Body of pancreas (tissue), 4 donors: ENCODE results near the gene TOMM70. TPM values are rescaled to one million over a fixed set of nuclear protein-coding genes. Genes with fewer than 3 reads are reported as not detected.

ENCODE experiments used
- ATAC-seq: fragments of 150-250 bp; one replicate; pipeline ENCODE4 v1.9.1; 2016
- DNase-seq, 4 donors: peaks; one replicate each; pipeline ENCODE4 v3.0.0-alpha.2; 2019
- H3K27ac ChIP-seq, 4 donors: fragments of 200-600 bp; sonication (generic); 1 replicate in 3 of 4; 2 replicates in 1 of 4; pipeline versions ENCODE4 v1.5.1 to v1.6.1; 2016 to 2019; ENCODE audit warnings: mild to moderate bottlenecking in 1 of 4, mixed read lengths in 1 of 4, moderate library complexity in 1 of 4
- H3K27me3 ChIP-seq, 2 donors: fragments of 200-600 bp; sonication (generic); one replicate each; pipeline ENCODE4 v1.6.0; 2016; ENCODE audit warnings: mild to moderate bottlenecking in 1 of 2
- H3K36me3 ChIP-seq, 2 donors: fragments of 200-600 bp; sonication (generic); replicated peaks in 1 of 2; 2 replicates each; pipeline ENCODE4 v1.5.1; 2016; ENCODE audit warnings: low read depth in 2 of 2; ENCODE audit not compliant: insufficient read depth in 1 of 2
- H3K4me1 ChIP-seq: fragments of 200-600 bp; sonication (generic); one replicate; pipeline ENCODE4 v1.6.0; 2016
- H3K4me3 ChIP-seq, 2 donors: fragments of 200-600 bp; sonication (generic); 1 replicate in 1 of 2; 2 replicates in 1 of 2; pipeline ENCODE4 v1.5.1; 2016 to 2019
- H3K9me3 ChIP-seq, 3 donors: fragments of 200-600 bp; sonication (generic); 1 replicate in 2 of 3; 2 replicates in 1 of 3; pipeline ENCODE4 v1.5.1; 2016
- POLR2A ChIP-seq, 3 donors: fragments of 450-650 bp; IDR thresholded peaks; one replicate each; pipeline ENCODE4 v1.6.1; 2016; ENCODE audit warnings: antibody characterized with exemption in 3 of 3, mild to moderate bottlenecking in 2 of 3
- WGBS, 2 donors: methylation state at CpG; one replicate each; pipeline ENCODE4 v1.1.5; 2017; 5-methylcytosine and 5-hydroxymethylcytosine counted together
- intact Hi-C: fragments of 100-400 bp; cut with DNase I; formaldehyde crosslinking; loops from one replicate; pipeline ENCODE4 v1.15.1; 2023
- total RNA-seq, 2 donors: library from RNA; depleted of rRNA; stranded (reverse); fragments of >200 nt; gene quantifications; one replicate each; pipeline ENCODE4 v1.1.0, GENCODE V29; 2016
- TF ChIP-seq, protein P1 (sequence below), 7 experiments: fragments of 450-650 bp in 4 of 7; fragments of 200-600 bp in 3 of 7; sonication (generic) in 3 of 7; IDR thresholded peaks; one replicate each; pipeline ENCODE4 v1.5.1; 2016 to 2019; ENCODE audit warnings: antibody characterized with exemption in 7 of 7

Gene TOMM70
- total RNA-seq, 2 donors from 2014 or later, result 17.1 to 25.9 TPM

DNA sequence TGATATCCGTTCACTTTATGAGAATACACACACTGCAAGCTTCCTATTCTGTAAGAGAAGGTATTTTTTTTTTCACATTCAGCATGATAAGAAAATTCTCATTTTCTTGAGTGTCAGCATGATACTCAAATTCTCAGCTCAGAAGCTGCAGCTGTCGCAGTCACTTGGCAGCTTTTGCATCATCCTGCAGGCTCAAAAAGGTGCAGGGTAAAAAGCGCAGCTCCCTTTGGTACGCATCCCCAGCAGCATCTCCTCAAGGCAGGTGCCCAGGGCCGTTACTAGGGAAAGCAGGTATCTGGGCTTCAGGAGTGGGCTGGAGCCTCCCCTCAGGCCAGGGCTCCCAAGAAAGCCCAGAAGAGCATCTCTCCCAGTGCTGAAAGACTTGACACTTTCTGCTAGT lies 22.7 kb upstream of the TOMM70 start:
- intact Hi-C loops, result no loop called here
- H3K36me3 ChIP-seq, result no peaks in the 10 kb centered on the region
- H3K27ac ChIP-seq, result no peak overlapping the region
- 93 to 98% methylated on average over 5 of the region's 5 CpGs for WGBS, 2 donors
- H3K9me3 ChIP-seq, result no peaks in the 10 kb centered on the region
- DNase-seq, result no peak
- H3K4me3 ChIP-seq, result no peak overlapping the region
- H3K4me1 ChIP-seq, result peaks cover 25% of the 10 kb centered on the region
- no peaks in the 10 kb centered on the region for H3K27me3 ChIP-seq
- ATAC-seq, result no peak
- TF ChIP-seq, protein P1, sequence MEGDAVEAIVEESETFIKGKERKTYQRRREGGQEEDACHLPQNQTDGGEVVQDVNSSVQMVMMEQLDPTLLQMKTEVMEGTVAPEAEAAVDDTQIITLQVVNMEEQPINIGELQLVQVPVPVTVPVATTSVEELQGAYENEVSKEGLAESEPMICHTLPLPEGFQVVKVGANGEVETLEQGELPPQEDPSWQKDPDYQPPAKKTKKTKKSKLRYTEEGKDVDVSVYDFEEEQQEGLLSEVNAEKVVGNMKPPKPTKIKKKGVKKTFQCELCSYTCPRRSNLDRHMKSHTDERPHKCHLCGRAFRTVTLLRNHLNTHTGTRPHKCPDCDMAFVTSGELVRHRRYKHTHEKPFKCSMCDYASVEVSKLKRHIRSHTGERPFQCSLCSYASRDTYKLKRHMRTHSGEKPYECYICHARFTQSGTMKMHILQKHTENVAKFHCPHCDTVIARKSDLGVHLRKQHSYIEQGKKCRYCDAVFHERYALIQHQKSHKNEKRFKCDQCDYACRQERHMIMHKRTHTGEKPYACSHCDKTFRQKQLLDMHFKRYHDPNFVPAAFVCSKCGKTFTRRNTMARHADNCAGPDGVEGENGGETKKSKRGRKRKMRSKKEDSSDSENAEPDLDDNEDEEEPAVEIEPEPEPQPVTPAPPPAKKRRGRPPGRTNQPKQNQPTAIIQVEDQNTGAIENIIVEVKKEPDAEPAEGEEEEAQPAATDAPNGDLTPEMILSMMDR (IDR thresholded peaks at IDR 0.05), result no peak
- no peak for TF ChIP-seq POLR2A (IDR thresholded peaks at IDR 0.05)

DNA sequence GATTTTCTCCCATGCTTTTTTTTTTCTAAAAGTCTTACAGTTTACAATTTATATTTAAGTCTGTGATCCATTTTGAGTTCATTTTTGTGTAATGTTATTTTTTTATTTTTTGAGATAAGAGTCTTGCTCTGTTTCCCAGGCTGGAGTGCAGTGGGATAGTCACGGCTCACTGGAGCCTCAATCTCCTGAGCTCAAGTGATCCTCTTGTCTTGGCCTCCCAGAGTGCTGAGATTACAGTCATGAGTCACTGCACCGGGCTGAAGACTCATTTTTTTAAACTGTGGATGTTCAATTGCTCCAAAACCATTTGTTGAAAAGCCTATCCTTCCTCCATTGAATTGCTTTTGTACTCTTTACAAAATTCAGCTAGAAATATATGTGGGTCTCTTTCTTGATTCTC lies 20.0 kb upstream of the TOMM70 start:
- TF ChIP-seq POLR2A (IDR thresholded peaks at IDR 0.05), result no peak
- TF ChIP-seq, protein P1 (IDR thresholded peaks at IDR 0.05), result no peak
- no peaks in the 10 kb centered on the region for H3K36me3 ChIP-seq
- H3K4me3 ChIP-seq, result no peak overlapping the region
- DNase-seq (no peak), ATAC-seq (no peak)
- intact Hi-C loops, result no loop called here
- H3K27ac ChIP-seq, result no peak overlapping the region
- WGBS, 2 donors, result 92 to 93% methylated on average over 2 of the region's 2 CpGs
- H3K9me3 ChIP-seq, result no peaks in the 10 kb centered on the region
- H3K27me3 ChIP-seq, result no peaks in the 10 kb centered on the region
- H3K4me1 ChIP-seq, result peaks cover 14% of the 10 kb centered on the region

- intact Hi-C loops, result no loop called here
- ATAC-seq, result no peak
- H3K4me1 ChIP-seq, result peaks cover 8% of the 10 kb centered on the region
- WGBS, 2 donors, result 94 to 100% methylated on average over 1 of the region's 1 CpG
- H3K27me3 ChIP-seq, result no peaks in the 10 kb centered on the region
- H3K4me3 ChIP-seq, result no peak overlapping the region
- H3K36me3 ChIP-seq, result no peaks in the 10 kb centered on the region
- no peaks in the 10 kb centered on the region for H3K9me3 ChIP-seq
- TF ChIP-seq, protein P1 (IDR thresholded peaks at IDR 0.05), result no peak
- no peak for TF ChIP-seq POLR2A (IDR thresholded peaks at IDR 0.05)
- DNase-seq, result no peak
- no peak overlapping the region for H3K27ac ChIP-seq
Observed at GRCh38 chr3:100419406-100419805, 18.5 kb upstream of the TOMM70 start.

- TF ChIP-seq, protein P1 (IDR thresholded peaks at IDR 0.05), result no peak
- no peak for TF ChIP-seq POLR2A (IDR thresholded peaks at IDR 0.05)
- ATAC-seq, result no peak
- no peak for DNase-seq
- peaks cover 8% of the 10 kb centered on the region for H3K4me1 ChIP-seq
- no peaks in the 10 kb centered on the region for H3K36me3 ChIP-seq
- no peaks in the 10 kb centered on the region for H3K9me3 ChIP-seq
- WGBS, 2 donors, result 41 to 46% methylated on average over 1 of the region's 1 CpG
- H3K4me3 ChIP-seq, result no peak overlapping the region
- H3K27ac ChIP-seq, result no peak overlapping the region
- H3K27me3 ChIP-seq, result no peaks in the 10 kb centered on the region
- intact Hi-C loops, result no loop called here
Observed at GRCh38 chr3:100416863-100417262, 16.0 kb upstream of the TOMM70 start.

DNA sequence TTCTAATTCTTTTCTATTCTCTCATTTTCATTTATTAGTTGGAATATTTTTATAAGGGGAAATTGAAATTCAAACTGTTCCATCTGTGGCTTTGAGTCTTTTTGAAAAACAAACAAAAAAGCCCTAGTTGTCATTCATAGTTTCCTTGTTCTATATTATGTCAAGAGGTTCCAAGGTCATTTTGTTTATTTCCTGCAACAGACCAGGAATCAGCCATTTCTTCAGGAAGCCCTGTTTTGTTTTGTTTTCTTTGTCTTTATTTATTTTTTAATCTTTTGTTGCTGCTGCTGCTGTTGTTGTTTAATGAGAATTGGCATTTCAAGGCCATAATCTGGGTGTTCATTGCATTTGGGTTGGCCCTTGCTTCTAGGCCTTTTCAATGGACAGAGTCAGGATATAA lies 15.3 kb upstream of the TOMM70 start:
- Histone ChIP-seq H3K9me3 (peaks cover 0 to 2% (median 1%) of the 10 kb centered on the region in 3 donors), H3K27ac (no peak overlapping the region), H3K4me3 (no peak overlapping the region), H3K36me3 (no peaks in the 10 kb centered on the region), H3K27me3 (no peaks in the 10 kb centered on the region), H3K4me1 (peaks cover 8% of the 10 kb centered on the region)
- no peak for DNase-seq
- intact Hi-C loops, result no loop called here
- TF ChIP-seq, protein P1 (IDR thresholded peaks at IDR 0.05), result no peak
- TF ChIP-seq POLR2A (IDR thresholded peaks at IDR 0.05), result no peak
- ATAC-seq, result peak; percentile 24
